ENCODE results near the gene EEF1E1.
"Not testable (repeated sequence)": the region's sequence is repeated elsewhere in the genome, so short reads cannot be mapped to it uniquely, and the experiment has no call there.

The EEF1E1 gene

DNA sequence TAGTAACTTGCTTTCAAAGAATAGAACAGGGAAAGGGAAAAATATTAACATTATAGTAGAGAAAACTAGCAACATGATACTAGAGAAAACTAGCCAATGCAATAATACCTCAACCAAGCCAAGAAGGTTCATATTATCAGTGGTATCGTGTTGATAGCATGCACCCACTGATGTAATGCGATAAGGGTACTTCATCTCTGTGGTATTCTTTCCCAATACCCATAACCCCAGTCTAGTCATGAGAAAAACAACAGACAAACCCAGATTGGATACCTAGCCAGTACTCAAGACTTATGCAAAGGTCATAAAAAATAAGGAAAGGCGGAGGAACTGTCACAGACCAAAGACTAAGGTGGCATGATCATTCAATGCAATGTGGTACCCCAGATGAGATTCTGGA, 59.1 kb downstream of the EEF1E1 start:
- Histone ChIP-seq H3K4me3 (ENCODE audit: low read length) (no peak overlapping the region), H3K27me3 (ENCODE audit: control insufficient read depth, insufficient read depth, low read length) (no peaks in the 10 kb centered on the region), H3K36me3 (ENCODE audit: control insufficient read depth, insufficient read depth, low read length) (no peaks in the 10 kb centered on the region), H3K9me3 (ENCODE audit: control insufficient read depth, insufficient read depth, low read length) (no peaks in the 10 kb centered on the region), H3K27ac (ENCODE audit: low read length) (no peak overlapping the region), H3K4me1 (ENCODE audit: control insufficient read depth, insufficient read depth, low read length) (no peaks in the 10 kb centered on the region)
- WGBS (ENCODE audit: insufficient coverage, insufficient read length), result no CpG with 5 or more reads among the region's 3 CpGs
- no peak for DNase-seq (ENCODE audit: low read depth, low spot score)

GRCh38 chr6:8041913-8042583, 60.3 kb downstream of the EEF1E1 start:
- H3K27me3 ChIP-seq (ENCODE audit: control insufficient read depth, insufficient read depth, low read length), result no peaks in the 10 kb centered on the region
- no peaks in the 10 kb centered on the region for H3K9me3 ChIP-seq (ENCODE audit: control insufficient read depth, insufficient read depth, low read length)
- no peak overlapping the region for H3K4me3 ChIP-seq (ENCODE audit: low read length)
- no peak for DNase-seq (ENCODE audit: low read depth, low spot score)
- no peaks in the 10 kb centered on the region for H3K36me3 ChIP-seq (ENCODE audit: control insufficient read depth, insufficient read depth, low read length)
- no peak overlapping the region for H3K27ac ChIP-seq (ENCODE audit: low read length)
- H3K4me1 ChIP-seq (ENCODE audit: control insufficient read depth, insufficient read depth, low read length), result no peaks in the 10 kb centered on the region
- no CpG with 5 or more reads among the region's 9 CpGs for WGBS (ENCODE audit: insufficient coverage, insufficient read length)

DNA sequence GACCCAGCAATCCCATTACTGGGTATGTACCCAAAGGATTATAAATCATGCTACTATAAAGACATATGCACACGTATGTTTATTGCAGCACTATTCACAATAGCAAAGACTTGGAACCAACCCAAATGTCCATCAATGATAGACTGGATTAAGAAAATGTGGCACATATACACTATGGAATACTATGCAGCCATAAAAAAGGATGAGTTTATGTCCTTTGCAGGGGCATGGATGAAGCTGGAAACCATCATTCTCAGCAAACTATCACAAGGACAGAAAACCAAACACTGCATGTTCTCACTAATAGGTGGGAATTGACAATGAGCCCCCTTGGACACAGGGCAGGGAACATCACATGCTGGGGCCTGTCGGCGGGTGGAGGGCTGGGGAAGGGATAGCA, 68.2 kb downstream of the EEF1E1 start:
- H3K4me1 ChIP-seq (ENCODE audit: control insufficient read depth, insufficient read depth, low read length); H3K27me3 ChIP-seq (ENCODE audit: control insufficient read depth, insufficient read depth, low read length); H3K36me3 ChIP-seq (ENCODE audit: control insufficient read depth, insufficient read depth, low read length); H3K4me3 ChIP-seq (ENCODE audit: low read length); H3K9me3 ChIP-seq (ENCODE audit: control insufficient read depth, insufficient read depth, low read length); DNase-seq (ENCODE audit: low read depth, low spot score); H3K27ac ChIP-seq (ENCODE audit: low read length): not testable (repeated sequence)
- WGBS (ENCODE audit: insufficient coverage, insufficient read length), result no CpG with 5 or more reads among the region's 3 CpGs

GRCh38 chr6:8030920-8031319, 71.4 kb downstream of the EEF1E1 start:
- no peaks in the 10 kb centered on the region for H3K4me1 ChIP-seq (ENCODE audit: control insufficient read depth, insufficient read depth, low read length)
- no peak for DNase-seq (ENCODE audit: low read depth, low spot score)
- H3K27ac ChIP-seq (ENCODE audit: low read length), result no peak overlapping the region
- no peaks in the 10 kb centered on the region for H3K27me3 ChIP-seq (ENCODE audit: control insufficient read depth, insufficient read depth, low read length)
- no CpG with 5 or more reads among the region's 5 CpGs for WGBS (ENCODE audit: insufficient coverage, insufficient read length)
- no peaks in the 10 kb centered on the region for H3K9me3 ChIP-seq (ENCODE audit: control insufficient read depth, insufficient read depth, low read length)
- no peaks in the 10 kb centered on the region for H3K36me3 ChIP-seq (ENCODE audit: control insufficient read depth, insufficient read depth, low read length)
- no peak overlapping the region for H3K4me3 ChIP-seq (ENCODE audit: low read length)

Data from iPS DF 6.9 (cell line).